Neural cell (in vitro differentiated cells): ENCODE measurements around the gene ZFYVE28. TPM values are rescaled to one million over a fixed set of nuclear protein-coding genes. Genes with fewer than 3 reads are reported as not detected.

Experiments
- H2AFZ ChIP-seq: fragments of 200-600, 300-800 bp; sonication (generic), shearing (Covaris generic); 2 replicates; pipeline ENCODE4 v1.6.0; 2014; ENCODE audit warnings: low read depth, mild to moderate bottlenecking, antibody characterized with exemption, low read length, moderate library complexity
- H3F3A ChIP-seq: fragments of 200-600 bp; shearing (Covaris generic); 2 replicates; pipeline ENCODE4 v1.6.1; 2016; ENCODE audit warnings: mild to moderate bottlenecking, moderate library complexity, mixed read lengths, antibody characterized with exemption, low read length; ENCODE audit not compliant: insufficient read depth, poor library complexity, severe bottlenecking
- H3K27ac ChIP-seq: fragments of 200-600, 300-800 bp; sonication (generic), shearing (Covaris generic); 2 replicates; pipeline ENCODE4 v1.5.1; 2014; ENCODE audit warnings: mild to moderate bottlenecking, low read length, moderate library complexity
- H3K27me3 ChIP-seq: fragments of 300-800, 200-600 bp; sonication (generic), shearing (Covaris generic); 2 replicates; pipeline ENCODE4 v1.6.0; 2014; ENCODE audit warnings: mild to moderate bottlenecking, low read depth, low read length, moderate library complexity; ENCODE audit not compliant: insufficient read depth
- H3K36me3 ChIP-seq: fragments of 300-800, 200-600 bp; sonication (generic), shearing (Covaris generic); 2 replicates; pipeline ENCODE4 v1.5.1; 2014; ENCODE audit warnings: mild to moderate bottlenecking, antibody characterized with exemption, low read length, moderate library complexity; ENCODE audit not compliant: insufficient read depth
- H3K4me2 ChIP-seq: fragments of 300-800, 200-600 bp; sonication (generic), shearing (Covaris generic); 2 replicates; pipeline ENCODE4 v1.6.0; 2014; ENCODE audit warnings: mild to moderate bottlenecking, low read length
- H3K4me3 ChIP-seq: fragments of 300-800, 200-600 bp; sonication (generic), shearing (Covaris generic); 2 replicates; pipeline ENCODE4 v1.5.1; 2014; ENCODE audit warnings: mild to moderate bottlenecking, low read length, moderate library complexity
- H3K79me2 ChIP-seq: fragments of 200-600 bp; shearing (Covaris generic); replicated peaks from 2 replicates; pipeline ENCODE4 v1.6.0; 2014; ENCODE audit warnings: mild to moderate bottlenecking, low read length, moderate library complexity; ENCODE audit not compliant: insufficient read depth
- H3K9ac ChIP-seq: fragments of 300-800, 200-600 bp; sonication (generic), shearing (Covaris generic); 2 replicates; pipeline ENCODE4 v1.6.1; 2016; ENCODE audit warnings: mild to moderate bottlenecking, low read length, mixed read lengths
- H3K9me2 ChIP-seq: fragments of 200-600 bp; shearing (Covaris generic); 2 replicates; pipeline ENCODE4 v1.6.1; 2016; ENCODE audit warnings: mild to moderate bottlenecking, low read length, mixed read lengths; ENCODE audit not compliant: insufficient read depth
- H3K9me3 ChIP-seq: fragments of 200-600, 300-800 bp; sonication (generic), shearing (Covaris generic); 2 replicates; pipeline ENCODE4 v1.6.1; 2016; ENCODE audit warnings: mild to moderate bottlenecking, mixed run types, low read length, moderate library complexity, mixed read lengths
- H4K20me1 ChIP-seq: fragments of 200-600 bp; shearing (Covaris generic); 2 replicates; pipeline ENCODE4 v1.6.1; 2016; ENCODE audit warnings: mild to moderate bottlenecking, mixed run types; ENCODE audit not compliant: insufficient read depth
- CTCF ChIP-seq: fragments of 450-650 bp; IDR thresholded peaks from 2 replicates; pipeline ENCODE4 v1.5.1; 2014; ENCODE audit warnings: antibody characterized with exemption, mild to moderate bottlenecking, moderate library complexity; ENCODE audit not compliant: poor library complexity, severe bottlenecking
- EP300 ChIP-seq: fragments of 450-650 bp; conservative IDR thresholded peaks from 2 replicates; pipeline ENCODE4 v1.6.1; 2014; ENCODE audit warnings: antibody characterized with exemption, mild to moderate bottlenecking, moderate library complexity; ENCODE audit not compliant: poor library complexity, severe bottlenecking
- EZH2 ChIP-seq: fragments of 200-600, 300-800 bp; shearing (Covaris generic), sonication (generic); IDR thresholded peaks from 2 replicates; pipeline ENCODE4 v1.6.1; 2014; ENCODE audit warnings: antibody characterized with exemption, low read length, borderline replicate concordance, mild to moderate bottlenecking; ENCODE audit not compliant: insufficient read depth, poor library complexity, severe bottlenecking
- MXI1 ChIP-seq: fragments of 450-650 bp; conservative IDR thresholded peaks from 2 replicates; pipeline ENCODE4 v1.6.1; 2014; ENCODE audit warnings: antibody characterized with exemption, mild to moderate bottlenecking; ENCODE audit not compliant: poor library complexity, severe bottlenecking
- POLR2AphosphoS5 ChIP-seq: IDR thresholded peaks from 2 replicates; pipeline ENCODE4 v1.6.1; 2012
- RAD21 ChIP-seq: fragments of 450-650 bp; conservative IDR thresholded peaks from 2 replicates; pipeline ENCODE4 v1.6.1; 2014; ENCODE audit warnings: antibody characterized with exemption, mild to moderate bottlenecking, moderate library complexity
- REST ChIP-seq: IDR thresholded peaks from 2 replicates; pipeline ENCODE4 v1.6.1; 2012; ENCODE audit warnings: borderline replicate concordance
- SMC3 ChIP-seq: fragments of 450-650 bp; conservative IDR thresholded peaks from 2 replicates; pipeline ENCODE4 v1.6.1; 2014; ENCODE audit warnings: antibody characterized with exemption, mild to moderate bottlenecking, moderate library complexity; ENCODE audit not compliant: poor library complexity
- TAF1 ChIP-seq: IDR thresholded peaks from 2 replicates; pipeline ENCODE4 v1.6.1; 2012; ENCODE audit warnings: low read depth
- polyA plus RNA-seq: library from polyadenylated mRNA; depleted of rRNA; stranded (reverse); fragments of >200 nt; gene quantifications from 2 replicates; pipeline ENCODE4 v1.2.3, GENCODE V29; 2014

The ZFYVE28 gene
- polyA plus RNA-seq, 1 donor from 2014 or later, result 2.4 TPM

- Histone ChIP-seq H3K27ac (no peak overlapping the region), H3K4me3 (peak overlapping the region; percentile 73), H3F3A (no peaks in the 10 kb centered on the region), H2AFZ (no peak overlapping the region), H3K9me3 (no peaks in the 10 kb centered on the region), H3K36me3 (no peaks in the 10 kb centered on the region), H3K9ac (peak overlapping the region; percentile 50), H3K27me3 (peaks cover 85% of the 10 kb centered on the region), H3K79me2 (no peaks in the 10 kb centered on the region), H3K9me2 (no peaks in the 10 kb centered on the region), H4K20me1 (no peaks in the 10 kb centered on the region), H3K4me2 (peak overlapping the region; percentile 39)
- no peak for TF ChIP-seq REST
- peak; percentile 12 for TF ChIP-seq MXI1
- no peak for TF ChIP-seq EP300
Measured at GRCh38 chr4:2417226-2417764, 1.1 kb downstream of the ZFYVE28 start.

GRCh38 chr4:2416564-2417225 is 1.8 kb downstream of the ZFYVE28 start:
- no peak overlapping the region for H2AFZ ChIP-seq
- H3K27ac ChIP-seq, result no peak overlapping the region
- no peaks in the 10 kb centered on the region for H3F3A ChIP-seq
- H4K20me1 ChIP-seq, result no peaks in the 10 kb centered on the region
- H3K4me3 ChIP-seq, result peak overlapping the region; percentile 68
- no peaks in the 10 kb centered on the region for H3K9me3 ChIP-seq
- TF ChIP-seq TAF1 (no peak), RAD21 (no peak), SMC3 (no peak), EP300 (no peak), MXI1 (no peak), EZH2 (no peak), REST (no peak), CTCF (no peak), POLR2AphosphoS5 (no peak)
- peak overlapping the region; percentile 50 for H3K9ac ChIP-seq
- H3K36me3 ChIP-seq, result no peaks in the 10 kb centered on the region
- H3K4me2 ChIP-seq, result no peak overlapping the region
- H3K79me2 ChIP-seq, result no peaks in the 10 kb centered on the region
- H3K9me2 ChIP-seq, result no peaks in the 10 kb centered on the region
- H3K27me3 ChIP-seq, result peaks cover 86% of the 10 kb centered on the region
